HG03342 (cell line): ENCODE data around the gene TTC28.
"Not testable (repeated sequence)": the region's sequence is repeated elsewhere in the genome, so short reads cannot be mapped to it uniquely, and the experiment has no call there.

Experiments used
- ATAC-seq: cut with Tn5 transposase; IDR thresholded peaks from one replicate; pipeline ENCODE4 v1.9.1; 2021; ENCODE audit warnings: mild to moderate bottlenecking, moderate library complexity; ENCODE audit not compliant: unreplicated experiment

Gene TTC28

GRCh38 chr22:28678778-28679610 lies 646 bp downstream of the TTC28 start:
- not testable (repeated sequence) for ATAC-seq

GRCh38 chr22:28678170-28678569 lies 1.5 kb downstream of the TTC28 start:
- ATAC-seq, result not testable (repeated sequence)

- no peak for ATAC-seq
Measured at GRCh38 chr22:28674121-28674563, 5.5 kb downstream of the TTC28 start.

- ATAC-seq, result no peak
Measured at GRCh38 chr22:28670756-28671155, 8.9 kb downstream of the TTC28 start.

- ATAC-seq, result no peak
Measured at GRCh38 chr22:28670161-28670560, 9.5 kb downstream of the TTC28 start.

- ATAC-seq, result no peak
Measured at GRCh38 chr22:28669387-28669786, 10.3 kb downstream of the TTC28 start.

GRCh38 chr22:28663569-28663942 lies 16.1 kb downstream of the TTC28 start:
- ATAC-seq, result not testable (repeated sequence)

- ATAC-seq, result no peak
Measured at GRCh38 chr22:28658448-28658847, 21.2 kb downstream of the TTC28 start.

- no peak for ATAC-seq
Measured at GRCh38 chr22:28656181-28656580, 23.5 kb downstream of the TTC28 start.

- no peak for ATAC-seq
Measured at GRCh38 chr22:28650463-28650862, 29.2 kb downstream of the TTC28 start.

- no peak for ATAC-seq
Measured at GRCh38 chr22:28648792-28649191, 30.8 kb downstream of the TTC28 start.

GRCh38 chr22:28647216-28647615 lies 32.4 kb downstream of the TTC28 start:
- no peak for ATAC-seq

- no peak for ATAC-seq
Measured at GRCh38 chr22:28639321-28639720, 40.3 kb downstream of the TTC28 start.

GRCh38 chr22:28637225-28637624 lies 42.4 kb downstream of the TTC28 start:
- ATAC-seq, result no peak

- no peak for ATAC-seq
Measured at GRCh38 chr22:28630177-28630574, 49.5 kb downstream of the TTC28 start.

- ATAC-seq, result no peak
Measured at GRCh38 chr22:28629420-28630176, 50.0 kb downstream of the TTC28 start.

GRCh38 chr22:28628766-28629165 lies 50.9 kb downstream of the TTC28 start:
- ATAC-seq, result no peak

- no peak for ATAC-seq
Measured at GRCh38 chr22:28627791-28628190, 51.8 kb downstream of the TTC28 start.

GRCh38 chr22:28620244-28620922 lies 59.3 kb downstream of the TTC28 start:
- ATAC-seq, result no peak

GRCh38 chr22:28619236-28619635 lies 60.4 kb downstream of the TTC28 start:
- no peak for ATAC-seq

GRCh38 chr22:28615423-28615822 lies 64.2 kb downstream of the TTC28 start:
- not testable (repeated sequence) for ATAC-seq
